Measurements from ENCODE around the gene PTPMT1.

PTPMT1 gene

DNA sequence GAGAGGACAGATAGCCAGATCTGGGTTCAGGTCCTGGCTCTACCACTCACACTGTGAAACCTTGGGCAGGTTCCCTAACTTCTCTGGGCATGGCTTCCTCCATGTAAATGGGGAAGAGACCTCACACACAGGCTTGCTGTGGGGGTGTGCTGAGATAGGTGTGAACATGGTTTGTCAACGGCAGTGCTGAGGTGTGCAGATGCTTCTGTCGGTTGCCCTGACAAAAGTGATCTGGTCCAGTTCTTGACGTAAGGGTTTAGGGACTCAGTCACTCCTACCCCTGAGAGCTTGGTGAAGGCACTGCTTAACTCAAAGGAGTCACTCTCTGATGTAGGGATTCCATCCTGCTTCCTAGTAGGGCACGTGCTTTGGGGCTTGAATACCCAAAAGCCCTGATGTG lies 26.9 kb downstream of the PTPMT1 start:
- H3K36me3 ChIP-seq (ENCODE audit: control insufficient read depth, insufficient read depth, low read length) = no peaks in the 10 kb centered on the region
- peaks cover 9% of the 10 kb centered on the region for H3K4me1 ChIP-seq (ENCODE audit: control insufficient read depth, insufficient read depth, low read length)
- 78% methylated on average over 4 of the region's 4 CpGs for WGBS, 2 experiments
- H3K27ac ChIP-seq (ENCODE audit: insufficient read depth, low read depth, low read length, poor library complexity, severe bottlenecking) = no peak overlapping the region
- no peak overlapping the region for H3K4me3 ChIP-seq (ENCODE audit: insufficient read depth, low read depth, low read length)
- H3K9me3 ChIP-seq (ENCODE audit: control insufficient read depth, low read length) = no peaks in the 10 kb centered on the region
- H3K27me3 ChIP-seq (ENCODE audit: control insufficient read depth, insufficient read depth, low read length, poor library complexity, severe bottlenecking) = peaks cover 39% of the 10 kb centered on the region

DNA sequence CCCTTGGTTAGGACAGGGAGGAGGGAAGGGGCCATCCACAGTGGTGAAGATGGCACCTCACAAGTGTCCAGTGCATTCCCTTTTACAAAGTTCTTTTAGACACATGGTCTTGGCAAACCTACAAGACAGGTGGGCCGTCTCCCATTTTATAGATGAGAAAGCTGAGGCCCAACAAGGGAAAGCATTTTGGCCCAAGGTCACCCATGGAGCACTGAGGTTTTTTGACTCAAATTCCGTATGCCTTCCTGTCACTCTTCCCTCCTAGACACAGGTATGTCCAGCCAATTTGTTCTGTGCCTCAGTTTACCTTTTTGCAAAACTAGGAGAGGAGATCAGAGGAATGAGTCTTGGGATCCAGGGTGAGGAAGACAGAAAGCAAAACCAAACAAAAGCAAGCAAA lies 27.6 kb downstream of the PTPMT1 start:
- peak overlapping the region; percentile 63 for H3K4me3 ChIP-seq (ENCODE audit: insufficient read depth, low read depth, low read length)
- H3K27ac ChIP-seq (ENCODE audit: insufficient read depth, low read depth, low read length, poor library complexity, severe bottlenecking) = no peak overlapping the region
- H3K4me1 ChIP-seq (ENCODE audit: control insufficient read depth, insufficient read depth, low read length) = peaks cover 9% of the 10 kb centered on the region
- H3K27me3 ChIP-seq (ENCODE audit: control insufficient read depth, insufficient read depth, low read length, poor library complexity, severe bottlenecking) = peaks cover 39% of the 10 kb centered on the region
- H3K36me3 ChIP-seq (ENCODE audit: control insufficient read depth, insufficient read depth, low read length) = no peaks in the 10 kb centered on the region
- WGBS, 2 experiments = 68 to 95% methylated on average over 2 of the region's 2 CpGs
- no peaks in the 10 kb centered on the region for H3K9me3 ChIP-seq (ENCODE audit: control insufficient read depth, low read length)

DNA sequence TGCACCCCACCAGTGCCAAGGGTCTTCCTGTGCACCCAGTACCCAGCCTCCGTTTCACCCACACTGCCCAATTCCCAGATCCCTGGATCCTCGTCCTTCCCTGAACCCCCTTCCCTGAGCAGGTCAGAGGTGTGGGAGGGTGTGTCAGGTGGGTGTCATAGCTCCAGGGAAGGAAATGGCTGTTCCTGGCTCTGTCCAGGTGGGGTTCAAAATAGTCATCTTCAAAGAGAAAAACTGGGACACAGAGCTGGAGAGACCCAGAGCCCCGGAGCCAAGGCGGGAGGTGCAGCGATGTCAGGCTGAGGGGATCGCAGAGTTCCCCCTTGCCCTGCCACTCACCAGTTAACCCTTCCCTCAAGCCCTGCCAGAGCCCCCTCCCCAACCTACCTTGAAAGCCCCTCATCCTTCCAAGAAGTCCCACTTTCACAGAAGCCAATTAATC lies 28.1 kb downstream of the PTPMT1 start:
- Histone ChIP-seq H3K27me3 (ENCODE audit: control insufficient read depth, insufficient read depth, low read length, poor library complexity, severe bottlenecking) (peaks cover 39% of the 10 kb centered on the region), H3K4me3 (ENCODE audit: insufficient read depth, low read depth, low read length) (peak overlapping the region; percentile 63), H3K27ac (ENCODE audit: insufficient read depth, low read depth, low read length, poor library complexity, severe bottlenecking) (no peak overlapping the region), H3K9me3 (ENCODE audit: control insufficient read depth, low read length) (no peaks in the 10 kb centered on the region), H3K36me3 (ENCODE audit: control insufficient read depth, insufficient read depth, low read length) (no peaks in the 10 kb centered on the region), H3K4me1 (ENCODE audit: control insufficient read depth, insufficient read depth, low read length) (peaks cover 9% of the 10 kb centered on the region)
- 4 to 5% methylated on average over 4 to 6 of the region's 6 CpGs for whole genome bisulfite sequencing, 2 experiments

DNA sequence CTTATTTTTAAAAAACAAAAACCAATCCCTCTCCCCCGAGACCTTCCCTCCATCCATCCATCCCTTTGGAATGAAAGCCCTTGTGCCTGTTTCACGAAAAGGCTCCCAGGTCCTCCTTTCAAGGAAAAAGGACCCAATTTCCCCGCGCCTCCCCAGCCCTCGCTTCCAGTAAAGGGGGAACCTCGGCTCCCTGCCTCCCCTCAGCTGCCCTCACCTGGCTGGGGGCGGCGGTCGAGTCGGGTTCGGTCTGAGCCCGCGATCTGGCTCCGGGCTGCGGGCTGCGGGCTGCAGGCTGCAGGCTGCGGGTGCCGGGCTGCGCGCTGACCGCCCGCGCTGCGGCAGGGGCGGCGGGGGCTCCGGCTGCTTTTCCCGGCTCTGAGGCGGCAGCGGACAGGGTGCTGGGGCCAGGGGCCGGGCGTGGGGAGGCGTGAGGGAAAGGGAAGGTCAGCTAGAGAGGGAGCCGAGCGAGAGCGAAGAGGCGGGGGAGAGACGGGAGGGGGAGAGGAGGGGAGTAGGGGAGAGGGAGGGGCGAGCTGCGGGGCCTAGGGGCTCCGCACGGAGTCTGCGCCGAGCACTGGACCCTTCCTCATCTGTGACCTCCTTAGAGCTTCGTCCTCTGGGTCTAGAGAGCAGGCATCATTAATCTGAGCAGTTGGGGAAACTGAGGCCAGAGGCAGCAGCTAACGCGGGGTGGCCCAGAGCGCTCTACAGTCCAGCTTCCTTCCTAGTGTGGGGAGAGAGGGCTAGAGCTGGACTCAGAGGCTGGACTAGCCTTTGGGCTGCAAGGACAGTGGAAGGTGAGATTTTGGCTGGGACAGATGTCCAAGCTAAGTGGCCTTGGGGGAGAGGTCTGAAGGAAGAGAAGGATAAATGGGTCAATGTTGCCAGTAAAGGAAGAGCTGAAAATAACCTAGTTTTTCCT lies 28.8 kb downstream of the PTPMT1 start, which contains the start of gene C1QTNF4:
TSS of gene C1QTNF4 (minus strand) at position 478 of the 922 bp plus-strand sequence. CDS start 3,601 bp downstream, outside the sequence.
- no peaks in the 10 kb centered on the region for H3K9me3 ChIP-seq (ENCODE audit: control insufficient read depth, low read length)
- H3K27ac ChIP-seq (ENCODE audit: insufficient read depth, low read depth, low read length, poor library complexity, severe bottlenecking) = no peak within 1 kb of the TSS
- peaks cover 39% of the 10 kb centered on the region for H3K27me3 ChIP-seq (ENCODE audit: control insufficient read depth, insufficient read depth, low read length, poor library complexity, severe bottlenecking)
- H3K36me3 ChIP-seq (ENCODE audit: control insufficient read depth, insufficient read depth, low read length) = no peaks in the 10 kb centered on the region
- H3K4me1 ChIP-seq (ENCODE audit: control insufficient read depth, insufficient read depth, low read length) = peaks cover 9% of the 10 kb centered on the region
- peak within 1 kb of the TSS; percentile 63 for H3K4me3 ChIP-seq (ENCODE audit: insufficient read depth, low read depth, low read length)
- 2% methylated on average over 48 of the region's 48 CpGs for WGBS, 2 experiments

DNA sequence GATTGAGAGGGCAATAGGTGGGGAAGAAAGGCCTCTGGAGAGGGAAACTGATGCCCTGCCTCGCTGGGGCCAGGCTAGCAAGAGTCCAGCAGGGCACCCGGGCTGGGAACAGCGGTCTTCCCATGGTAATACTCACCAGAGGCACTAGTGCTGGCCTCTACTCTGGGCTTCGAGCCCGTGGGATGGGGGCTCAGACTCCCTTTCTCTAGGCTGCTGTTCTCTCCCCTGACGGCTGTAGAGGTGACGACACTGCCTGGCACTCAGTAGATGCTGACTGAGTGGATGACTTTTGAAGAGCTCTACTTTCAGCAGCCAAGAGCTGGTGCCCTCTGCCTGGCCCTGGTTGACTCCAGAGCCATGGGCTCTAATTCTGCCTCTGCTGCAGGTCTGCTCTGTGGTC lies 29.6 kb downstream of the PTPMT1 start:
- 69 to 73% methylated on average over 7 of the region's 7 CpGs for WGBS, 2 experiments
- Histone ChIP-seq H3K27me3 (ENCODE audit: control insufficient read depth, insufficient read depth, low read length, poor library complexity, severe bottlenecking) (peaks cover 39% of the 10 kb centered on the region), H3K4me3 (ENCODE audit: insufficient read depth, low read depth, low read length) (no peak overlapping the region), H3K27ac (ENCODE audit: insufficient read depth, low read depth, low read length, poor library complexity, severe bottlenecking) (no peak overlapping the region), H3K36me3 (ENCODE audit: control insufficient read depth, insufficient read depth, low read length) (no peaks in the 10 kb centered on the region), H3K4me1 (ENCODE audit: control insufficient read depth, insufficient read depth, low read length) (peaks cover 15% of the 10 kb centered on the region), H3K9me3 (ENCODE audit: control insufficient read depth, low read length) (no peaks in the 10 kb centered on the region)

DNA sequence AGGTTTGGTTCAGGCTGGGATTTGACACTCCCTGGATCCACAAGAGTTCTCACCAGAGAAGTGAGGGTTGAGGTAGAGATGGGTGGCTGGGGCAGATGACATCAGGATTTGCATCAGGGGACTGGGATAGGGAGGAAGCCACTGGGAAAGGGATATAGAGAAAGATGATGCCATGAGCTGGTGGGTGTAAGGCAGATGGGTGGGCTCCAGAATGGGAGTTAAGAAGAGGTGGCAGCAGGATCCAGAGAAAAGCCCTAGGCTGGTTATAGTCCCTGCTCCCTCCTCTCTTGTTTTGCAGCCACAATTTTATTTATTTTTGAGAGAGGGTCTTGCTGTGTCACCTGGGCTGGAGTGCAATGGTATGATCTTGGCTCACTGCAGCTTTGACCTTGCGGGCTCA lies 30.6 kb downstream of the PTPMT1 start:
- Histone ChIP-seq H3K4me1 (ENCODE audit: control insufficient read depth, insufficient read depth, low read length) (peaks cover 15% of the 10 kb centered on the region), H3K27ac (ENCODE audit: insufficient read depth, low read depth, low read length, poor library complexity, severe bottlenecking) (no peak overlapping the region), H3K27me3 (ENCODE audit: control insufficient read depth, insufficient read depth, low read length, poor library complexity, severe bottlenecking) (peaks cover 39% of the 10 kb centered on the region), H3K36me3 (ENCODE audit: control insufficient read depth, insufficient read depth, low read length) (no peaks in the 10 kb centered on the region), H3K9me3 (ENCODE audit: control insufficient read depth, low read length) (no peaks in the 10 kb centered on the region), H3K4me3 (ENCODE audit: insufficient read depth, low read depth, low read length) (no peak overlapping the region)
- 93 to 100% methylated on average over 1 of the region's 1 CpG for WGBS, 2 experiments

DNA sequence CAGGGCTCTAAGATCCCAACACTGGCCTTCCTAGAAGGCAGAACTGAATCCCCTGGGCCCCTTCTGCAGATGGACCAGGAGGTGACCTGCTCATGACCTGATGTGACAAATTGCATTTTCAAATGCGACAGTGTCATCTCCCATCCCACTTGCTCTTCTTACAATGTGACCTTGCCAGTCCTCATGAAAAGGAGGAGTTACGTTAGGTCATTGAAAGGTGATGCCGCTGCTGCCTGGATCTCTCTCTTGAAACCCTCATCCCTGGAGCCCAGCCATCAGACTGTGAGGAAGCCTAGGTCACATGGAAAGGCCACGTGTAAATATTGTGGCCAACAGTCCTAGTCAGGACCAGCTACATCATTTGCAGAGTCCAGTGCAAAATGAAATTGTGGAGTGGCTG lies 34.5 kb downstream of the PTPMT1 start:
- no peaks in the 10 kb centered on the region for H3K36me3 ChIP-seq (ENCODE audit: control insufficient read depth, insufficient read depth, low read length)
- peaks cover 7% of the 10 kb centered on the region for H3K4me1 ChIP-seq (ENCODE audit: control insufficient read depth, insufficient read depth, low read length)
- no peak overlapping the region for H3K4me3 ChIP-seq (ENCODE audit: insufficient read depth, low read depth, low read length)
- peaks cover 8% of the 10 kb centered on the region for H3K27me3 ChIP-seq (ENCODE audit: control insufficient read depth, insufficient read depth, low read length, poor library complexity, severe bottlenecking)
- no peaks in the 10 kb centered on the region for H3K9me3 ChIP-seq (ENCODE audit: control insufficient read depth, low read length)
- no peak overlapping the region for H3K27ac ChIP-seq (ENCODE audit: insufficient read depth, low read depth, low read length, poor library complexity, severe bottlenecking)
- 87 to 89% methylated on average over 4 of the region's 4 CpGs for WGBS, 2 experiments

DNA sequence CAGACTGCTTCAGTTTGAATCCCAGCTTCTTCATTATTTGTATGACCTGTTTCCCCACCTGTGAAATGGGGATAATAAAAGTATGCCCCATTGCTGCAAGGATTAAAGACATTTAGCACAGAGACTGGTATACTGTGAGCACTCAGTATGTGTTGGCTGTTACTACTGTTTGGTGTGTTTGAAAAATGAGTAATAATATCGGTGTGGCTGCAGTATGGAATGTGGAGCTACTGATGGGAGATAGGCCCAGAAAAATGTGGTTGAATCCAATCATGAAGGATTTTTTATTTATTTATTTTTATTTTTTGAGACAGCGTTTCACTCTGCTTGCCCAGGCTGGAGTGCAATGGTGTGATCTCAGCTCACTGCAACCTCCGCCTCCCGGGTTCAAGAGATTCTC lies 37.9 kb downstream of the PTPMT1 start:
- Histone ChIP-seq H3K27ac (ENCODE audit: insufficient read depth, low read depth, low read length, poor library complexity, severe bottlenecking) (no peak overlapping the region), H3K9me3 (ENCODE audit: control insufficient read depth, low read length) (no peaks in the 10 kb centered on the region), H3K4me3 (ENCODE audit: insufficient read depth, low read depth, low read length) (no peak overlapping the region), H3K27me3 (ENCODE audit: control insufficient read depth, insufficient read depth, low read length, poor library complexity, severe bottlenecking) (no peaks in the 10 kb centered on the region), H3K36me3 (ENCODE audit: control insufficient read depth, insufficient read depth, low read length) (no peaks in the 10 kb centered on the region), H3K4me1 (ENCODE audit: control insufficient read depth, insufficient read depth, low read length) (peaks cover 5% of the 10 kb centered on the region)
- WGBS, 2 experiments = 94 to 99% methylated on average over 4 of the region's 4 CpGs

DNA sequence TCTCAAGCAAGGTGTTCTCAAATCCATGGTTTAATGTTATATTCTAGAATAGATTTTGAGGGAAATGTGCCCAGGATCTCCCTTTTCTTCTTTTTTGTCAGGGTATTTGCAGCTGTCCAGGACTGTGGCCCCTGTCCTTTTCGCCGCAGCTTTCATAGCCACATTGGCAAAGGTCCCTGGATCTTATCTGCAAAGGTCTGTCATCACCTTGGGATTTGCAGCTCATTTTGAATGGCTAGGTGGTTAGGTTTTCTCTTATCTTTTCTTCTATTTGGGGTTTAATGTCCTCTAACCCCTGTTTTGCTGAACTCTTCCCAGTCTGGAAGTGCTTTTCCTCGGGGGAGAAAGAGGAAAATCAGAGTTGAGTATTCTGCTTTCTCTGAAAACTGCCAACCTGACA lies 40.5 kb downstream of the PTPMT1 start:
- Histone ChIP-seq H3K4me1 (ENCODE audit: control insufficient read depth, insufficient read depth, low read length) (no peaks in the 10 kb centered on the region), H3K4me3 (ENCODE audit: insufficient read depth, low read depth, low read length) (no peak overlapping the region), H3K27me3 (ENCODE audit: control insufficient read depth, insufficient read depth, low read length, poor library complexity, severe bottlenecking) (no peaks in the 10 kb centered on the region), H3K27ac (ENCODE audit: insufficient read depth, low read depth, low read length, poor library complexity, severe bottlenecking) (no peak overlapping the region), H3K9me3 (ENCODE audit: control insufficient read depth, low read length) (no peaks in the 10 kb centered on the region), H3K36me3 (ENCODE audit: control insufficient read depth, insufficient read depth, low read length) (no peaks in the 10 kb centered on the region)
- 87 to 91% methylated on average over 3 of the region's 3 CpGs for WGBS, 2 experiments

DNA sequence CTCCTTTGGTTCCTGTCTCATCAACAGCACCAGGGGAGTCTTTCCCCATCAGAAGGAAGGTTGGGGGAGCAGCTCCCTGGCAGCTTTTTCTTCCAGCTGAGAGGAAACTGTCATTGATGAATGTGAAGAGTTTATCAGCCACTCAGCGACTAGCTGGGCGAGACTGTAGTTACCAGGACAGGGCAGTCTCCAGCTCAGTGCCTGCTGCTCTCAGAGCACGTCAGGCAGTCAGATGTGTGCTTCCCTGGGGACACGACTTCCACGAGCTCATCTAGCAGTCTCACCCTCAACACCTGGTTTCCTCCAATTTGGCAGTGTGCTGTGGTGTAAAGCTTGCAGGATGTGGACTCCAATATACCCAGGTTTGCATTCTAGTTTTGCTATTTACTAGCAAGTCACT lies 41.3 kb downstream of the PTPMT1 start:
- Histone ChIP-seq H3K36me3 (ENCODE audit: control insufficient read depth, insufficient read depth, low read length) (no peaks in the 10 kb centered on the region), H3K9me3 (ENCODE audit: control insufficient read depth, low read length) (no peaks in the 10 kb centered on the region), H3K4me1 (ENCODE audit: control insufficient read depth, insufficient read depth, low read length) (no peaks in the 10 kb centered on the region), H3K4me3 (ENCODE audit: insufficient read depth, low read depth, low read length) (no peak overlapping the region), H3K27me3 (ENCODE audit: control insufficient read depth, insufficient read depth, low read length, poor library complexity, severe bottlenecking) (no peaks in the 10 kb centered on the region), H3K27ac (ENCODE audit: insufficient read depth, low read depth, low read length, poor library complexity, severe bottlenecking) (no peak overlapping the region)
- 61 to 63% methylated on average over 5 of the region's 5 CpGs for WGBS, 2 experiments
